GM10248 (cell line): ENCODE data around the gene KCNH4.

ENCODE experiments used
- CTCF ChIA-PET: fragments of 300-600 bp; sonication (Branson Sonifier 250); formaldehyde crosslinking; extraction: SDS; loops from one replicate; lab custom pipeline; 2021; ENCODE audit warnings: antibody characterized with exemption; lab: Yijun Ruan, JAX
- POLR2A ChIA-PET: fragments of 350-650 bp; sonication (Branson Sonifier 250); formaldehyde crosslinking; extraction: SDS; loops from one replicate; lab custom pipeline; 2020; ENCODE audit warnings: antibody characterized with exemption; lab: Yijun Ruan, JAX
- DNase-seq: peaks from one replicate; pipeline ENCODE4 v3.0.0; 2012; ENCODE audit errors: extremely low spot score
- CTCF ChIP-seq: IDR thresholded peaks from 2 replicates; pipeline ENCODE4 v1.5.1; 2012; ENCODE audit warnings: mild to moderate bottlenecking, low read depth; ENCODE audit errors: extremely low read depth, missing control alignments, control extremely low read depth

KCNH4 gene

DNA sequence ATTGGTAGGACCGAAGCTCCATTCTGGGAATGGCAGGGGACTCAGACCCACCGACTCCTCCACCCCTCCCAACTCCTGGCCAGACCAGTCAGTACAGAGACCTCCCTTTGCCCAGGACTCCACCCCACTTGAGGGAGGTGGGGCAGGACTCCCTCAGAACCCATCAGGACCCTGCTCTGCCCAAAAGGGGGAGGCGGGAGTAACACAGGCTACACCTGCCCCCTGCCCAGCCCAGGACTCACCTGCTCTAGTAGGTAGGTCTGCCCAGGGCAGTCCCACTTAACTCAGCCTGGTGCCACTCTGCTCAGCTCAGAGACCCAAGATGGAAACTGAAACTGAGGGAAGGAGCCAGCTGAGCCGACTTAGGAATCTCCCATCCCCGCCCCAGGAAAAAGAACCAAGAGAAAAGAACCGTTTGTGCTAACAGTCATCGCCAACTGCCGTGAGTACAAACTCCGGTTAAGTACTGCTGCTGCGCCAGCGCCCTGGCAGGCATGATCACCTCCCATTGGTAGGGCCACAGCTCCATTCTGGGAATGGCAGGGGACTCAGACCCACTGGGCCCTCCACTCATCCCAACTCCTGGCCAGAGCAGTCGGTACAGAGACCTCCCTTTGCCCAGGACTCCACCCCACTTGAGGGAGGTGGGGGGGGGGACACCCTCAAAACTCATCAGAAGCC is 68.9 kb downstream of the KCNH4 start:
- ChIA-PET CTCF (interaction anchor here (0.8 to 12.1 kb wide), 9 partner anchors 9 to 149 kb away, joined by 3 to 172 read pairs (median 6); partner anchors contain the start of genes CNP, DNAJC7, KCNH4 and NKIRAS2), POLR2A (interaction anchor here (0.9 to 1.0 kb wide), 2 partner anchors 145 to 146 kb away, joined by 3 read pairs; no protein-coding TSS in a partner anchor)
- no peak for TF ChIP-seq CTCF
- DNase-seq = no peak

DNA sequence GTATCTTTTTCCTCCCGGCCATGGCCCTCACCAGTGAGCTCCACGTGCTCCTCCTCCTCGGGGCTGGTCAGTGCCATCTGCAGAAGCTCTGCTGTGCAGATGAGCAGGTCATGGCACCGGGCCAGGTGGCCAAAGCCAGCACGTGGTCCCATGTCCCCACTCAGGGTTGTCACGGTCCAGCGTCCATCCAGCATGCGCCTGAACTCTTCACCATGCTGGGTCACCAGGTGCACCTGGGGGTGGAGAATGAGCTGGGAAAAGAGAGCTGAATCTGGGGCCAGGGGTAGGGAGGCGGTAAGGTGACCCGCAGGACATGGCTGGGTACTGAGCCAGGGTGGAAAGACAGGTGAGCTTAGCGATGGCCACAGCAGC is 69.7 kb downstream of the KCNH4 start:
- POLR2A ChIA-PET = interaction anchor here (0.6 kb wide), 1 partner anchor 150 kb away, joined by 3 read pairs; no protein-coding TSS in a partner anchor
- no peak for DNase-seq
- CTCF ChIA-PET = interaction anchor here (0.8 to 12.1 kb wide), 8 partner anchors 8 to 148 kb away, joined by 3 to 172 read pairs (median 7); partner anchors contain the start of genes CNP, DNAJC7, KCNH4 and NKIRAS2
- no peak for TF ChIP-seq CTCF

GRCh38 chr17:42110301-42111264 is 70.4 kb downstream of the KCNH4 start:
- no peak for TF ChIP-seq CTCF
- DNase-seq = no peak
- POLR2A ChIA-PET = interaction anchor here (0.6 kb wide), 2 partner anchors 150 to 1256 kb away, joined by 3 read pairs; no protein-coding TSS in a partner anchor
- CTCF ChIA-PET = interaction anchor here (1.0 to 12.1 kb wide), 9 partner anchors 7 to 147 kb away, joined by 3 to 172 read pairs (median 8); partner anchors contain the start of genes CNP, KCNH4 and NKIRAS2

GRCh38 chr17:42109086-42109485 is 71.9 kb downstream of the KCNH4 start:
- TF ChIP-seq CTCF = no peak
- DNase-seq = no peak
- POLR2A ChIA-PET = interaction anchor here (0.6 to 0.7 kb wide), 2 partner anchors 9 to 12 kb away, joined by 3 to 6 read pairs; partner anchors contain the start of gene KAT2A
- CTCF ChIA-PET = interaction anchor here (0.8 to 5.9 kb wide), 6 partner anchors 8 to 86 kb away, joined by 3 to 43 read pairs (median 18); partner anchors contain the start of gene ZNF385C

- ChIA-PET POLR2A (interaction anchor here (0.7 kb wide), 1 partner anchor 10 kb away, joined by 3 read pairs; no protein-coding TSS in a partner anchor), CTCF (interaction anchor here (0.8 to 5.9 kb wide), 5 partner anchors 9 to 83 kb away, joined by 3 to 35 read pairs (median 7); partner anchors contain the start of gene ZNF385C)
- TF ChIP-seq CTCF = no peak
- peak; percentile 98 for DNase-seq
Observed at GRCh38 chr17:42107597-42108576, 73.1 kb downstream of the KCNH4 start.
